GM21447 (cell line): ENCODE measurements around the gene IGF2BP2.
"Not testable (repeated sequence)": the region's sequence is repeated elsewhere in the genome, so short reads cannot be mapped to it uniquely, and the experiment has no call there.

Experiments
- ATAC-seq: cut with Tn5 transposase; IDR thresholded peaks from one replicate; pipeline ENCODE4 v1.9.1; 2021; ENCODE audit not compliant: unreplicated experiment

Gene IGF2BP2

DNA sequence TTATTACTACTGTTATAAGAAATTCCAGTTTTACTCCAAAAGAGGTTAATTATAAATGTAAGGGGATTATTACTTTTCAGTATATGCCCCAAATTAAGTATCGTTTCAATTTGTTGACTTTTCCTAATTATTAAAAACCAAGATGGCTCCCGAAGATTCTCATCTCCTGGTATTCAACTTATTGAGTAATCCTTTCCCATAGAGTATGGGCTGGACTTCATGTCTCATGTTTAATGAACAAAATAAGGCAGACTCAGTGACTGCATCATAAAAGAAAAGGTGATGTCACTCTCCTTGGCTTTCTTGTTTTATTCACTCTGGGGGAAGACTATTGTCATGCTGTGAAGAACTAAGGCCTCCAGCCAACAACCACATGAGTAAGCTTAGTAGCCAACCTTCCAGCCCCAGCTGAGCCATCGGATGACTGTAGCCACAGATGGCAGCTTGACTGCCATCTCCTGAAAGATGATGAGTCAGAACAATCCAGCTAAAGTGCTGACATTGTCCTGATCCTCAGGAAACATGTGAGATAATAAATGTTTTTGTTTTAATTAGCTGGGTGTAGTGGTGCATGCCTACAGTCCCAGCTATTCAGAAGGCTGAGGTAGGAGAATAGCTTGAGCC lies 17.3 kb downstream of the IGF2BP2 start:
- no peak for ATAC-seq

DNA sequence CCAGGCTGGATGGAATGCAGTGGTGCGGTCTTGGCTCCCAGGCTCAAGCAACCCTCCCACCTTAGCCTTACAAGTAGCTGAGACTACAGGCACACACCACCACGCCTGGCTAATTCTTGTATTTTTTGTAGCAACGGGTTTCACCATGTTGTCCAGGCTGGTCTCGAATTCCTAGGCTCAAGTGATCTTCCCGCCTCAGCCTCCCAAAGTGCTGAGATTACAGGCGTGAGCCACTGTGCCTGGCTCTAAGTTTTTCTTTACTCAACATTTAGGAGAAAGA lies 26.1 kb downstream of the IGF2BP2 start:
- ATAC-seq, result not testable (repeated sequence)

DNA sequence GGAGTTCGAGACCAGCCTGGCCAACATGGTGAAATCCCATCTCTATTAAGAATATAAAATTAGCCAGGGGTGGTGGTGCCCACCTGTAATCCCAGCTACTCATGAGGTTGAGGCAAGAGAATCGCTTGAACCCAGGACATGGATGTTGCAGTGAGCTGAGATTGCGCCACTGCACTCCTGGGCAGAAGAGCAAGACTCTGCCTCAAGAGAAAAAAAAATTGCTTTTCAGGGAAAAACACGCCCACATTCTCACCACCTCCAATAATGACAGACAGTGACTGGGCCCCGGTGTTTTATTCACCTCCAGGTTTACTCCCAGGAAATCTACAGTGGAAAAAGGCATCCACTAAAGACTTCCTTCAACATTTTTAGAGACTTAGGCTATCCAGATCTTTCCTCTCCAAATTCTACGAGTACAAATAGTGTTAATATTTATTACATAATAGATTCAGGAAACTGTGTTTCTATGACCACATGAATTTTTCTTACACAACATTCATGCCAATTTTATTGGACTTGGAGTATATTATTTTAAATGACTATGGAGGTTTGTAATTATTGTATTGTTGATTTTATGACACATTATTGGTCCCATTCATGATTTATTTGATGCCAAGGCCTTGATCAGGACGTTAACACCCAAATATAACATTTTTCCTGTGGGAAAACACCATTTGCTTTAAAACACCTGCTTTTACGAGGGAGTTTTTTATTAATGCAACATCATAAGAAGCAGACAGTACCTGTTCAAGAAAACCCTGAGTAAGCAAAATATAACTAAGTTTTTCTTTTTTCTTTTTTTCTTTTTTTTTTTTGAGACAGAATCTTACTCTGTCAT lies 26.6 kb downstream of the IGF2BP2 start:
- ATAC-seq, result no peak

DNA sequence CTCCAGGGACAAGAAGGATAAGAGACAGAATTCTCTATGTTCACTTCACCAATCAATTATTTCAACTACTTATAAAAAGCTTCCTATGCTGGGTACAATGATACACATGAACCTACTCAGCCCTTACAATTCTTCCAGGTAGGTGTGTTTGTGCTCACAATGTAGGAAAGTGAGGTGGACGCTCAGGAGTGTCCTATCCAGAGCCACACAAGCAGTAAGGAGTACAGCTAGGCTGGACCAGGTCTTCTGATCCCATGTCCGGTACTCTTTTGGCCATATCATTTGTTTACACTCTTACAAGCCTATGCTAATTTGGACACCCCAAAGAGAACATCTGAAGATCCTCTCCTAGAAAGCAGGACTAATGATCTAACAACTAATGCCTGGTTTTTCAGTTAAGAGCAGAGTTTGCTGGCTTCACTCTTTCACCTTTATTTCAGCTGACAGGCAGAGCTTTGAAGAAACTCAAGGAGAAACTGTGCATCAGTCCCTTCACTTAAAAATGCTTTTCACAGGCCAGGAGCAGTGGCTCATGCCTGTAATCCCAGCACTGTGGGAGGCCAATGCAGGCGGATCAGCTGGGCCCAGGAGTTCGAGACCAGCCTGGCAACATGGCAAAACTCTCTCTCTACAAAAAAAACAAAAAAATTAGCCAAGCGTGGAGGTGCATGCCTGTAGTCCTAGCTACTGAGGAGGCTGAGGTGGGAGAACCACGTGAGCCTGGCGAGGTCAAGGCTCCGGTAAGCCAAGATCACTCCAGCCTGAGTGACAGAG lies 27.5 kb downstream of the IGF2BP2 start:
- no peak for ATAC-seq

DNA sequence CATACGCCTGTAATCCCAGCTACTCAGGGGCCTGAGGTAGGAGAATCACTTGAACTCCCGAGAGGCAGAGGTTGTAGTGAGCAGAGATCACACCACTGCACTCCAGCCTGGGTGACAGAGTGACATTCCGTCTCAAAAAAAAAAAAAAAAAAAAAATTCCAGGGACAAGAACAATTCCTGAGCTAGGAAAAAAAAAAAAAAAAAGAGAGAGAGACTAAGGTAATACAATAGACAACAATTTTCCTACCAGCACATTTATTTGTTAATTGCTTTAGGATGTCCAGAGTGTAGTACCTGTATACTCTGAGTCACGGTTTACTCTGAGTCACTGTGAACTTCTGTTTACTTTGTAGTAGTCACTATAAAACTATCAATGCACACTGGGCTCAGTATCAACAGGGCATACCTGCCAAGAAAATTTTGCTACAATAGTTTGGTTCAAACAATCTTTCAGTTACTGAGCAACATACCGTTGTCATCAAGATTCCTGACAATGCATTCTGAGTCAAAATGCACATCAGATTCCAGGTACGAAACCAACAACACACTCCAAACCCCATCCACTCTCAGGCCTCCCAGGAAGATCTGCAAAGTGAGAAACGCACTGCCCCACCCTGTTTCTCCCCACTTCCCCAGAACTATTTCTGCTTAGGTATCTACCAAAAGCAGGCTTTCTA lies 28.3 kb downstream of the IGF2BP2 start:
- no peak for ATAC-seq

DNA sequence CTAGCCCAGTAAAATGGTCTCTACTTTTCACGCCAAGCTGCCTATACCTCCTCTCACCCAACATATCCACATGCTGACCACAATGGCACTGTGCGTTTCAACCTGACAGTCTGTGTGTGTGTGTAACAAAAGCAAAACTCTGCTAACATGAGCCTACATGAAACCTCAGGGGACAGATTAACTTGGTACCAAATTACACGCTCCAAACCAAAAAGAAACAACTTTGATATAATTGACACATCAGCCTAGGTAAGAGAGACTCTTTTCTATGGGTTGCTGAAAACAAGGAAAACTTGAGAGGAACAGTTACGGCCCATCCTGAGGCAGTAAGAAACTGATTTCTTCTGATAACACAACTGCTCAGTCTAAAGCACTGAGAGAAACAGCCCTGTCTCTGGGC lies 31.5 kb downstream of the IGF2BP2 start:
- no peak for ATAC-seq

DNA sequence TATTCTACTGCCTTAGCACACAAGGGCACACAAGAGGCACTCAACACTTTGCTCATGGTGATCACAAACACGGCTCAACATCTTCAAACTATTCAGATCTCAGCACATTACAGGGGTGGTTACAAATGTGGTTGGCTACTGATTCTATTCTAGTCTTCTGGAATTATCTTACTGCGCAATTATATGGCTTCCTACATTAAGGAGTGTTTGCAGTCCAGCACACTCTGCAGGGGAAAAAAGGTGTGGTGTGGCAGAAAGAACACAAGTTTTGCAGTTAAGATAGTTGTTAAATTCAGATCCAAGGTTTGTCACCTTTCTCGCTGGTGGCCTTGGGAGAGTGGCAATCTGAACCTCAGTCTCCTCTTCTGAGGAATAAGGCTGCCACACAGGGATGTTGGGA lies 31.9 kb downstream of the IGF2BP2 start:
- no peak for ATAC-seq

DNA sequence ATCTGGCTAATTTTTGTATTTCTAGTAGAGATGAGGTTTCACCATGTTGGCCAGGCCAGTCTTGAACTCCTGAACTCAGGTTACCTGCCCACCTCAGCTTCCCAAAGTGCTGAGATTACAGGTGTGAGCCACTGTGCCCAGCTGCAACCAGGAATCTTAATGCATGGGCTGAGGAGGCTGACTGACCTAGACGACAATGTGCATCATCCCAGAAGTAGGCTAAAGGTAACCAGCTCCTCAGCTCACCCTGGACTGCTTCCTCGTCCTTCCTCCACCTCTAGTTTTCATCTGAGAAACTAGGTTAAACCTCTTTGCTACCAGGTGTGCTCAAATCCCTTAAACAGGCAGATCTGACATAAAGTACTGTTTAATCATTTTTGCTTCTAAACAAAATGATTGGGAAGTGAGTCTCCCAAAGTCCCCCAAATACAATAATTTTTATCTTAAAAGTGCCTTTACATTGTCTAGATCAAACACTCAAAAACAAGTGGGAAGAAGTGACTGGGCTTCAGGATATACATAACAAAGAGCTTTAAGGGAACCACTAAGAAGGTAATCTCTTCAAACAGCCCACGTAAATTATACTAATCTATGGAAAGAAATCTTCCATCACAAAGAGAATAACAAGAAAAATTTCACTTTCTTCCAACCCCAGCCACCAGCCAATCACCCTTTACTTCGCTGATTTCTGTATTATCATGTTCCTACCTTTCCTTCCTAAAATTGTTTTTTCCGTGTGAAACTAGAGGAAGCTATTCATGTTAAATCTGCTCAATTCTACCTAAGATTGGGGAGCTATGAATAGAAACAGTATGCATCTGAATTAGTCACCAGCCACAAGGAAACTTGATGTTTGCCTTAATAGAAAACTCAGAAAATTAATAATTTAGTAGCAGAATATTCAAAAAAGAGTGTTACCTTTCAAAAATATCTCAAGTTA lies 34.7 kb downstream of the IGF2BP2 start:
- no peak for ATAC-seq

DNA sequence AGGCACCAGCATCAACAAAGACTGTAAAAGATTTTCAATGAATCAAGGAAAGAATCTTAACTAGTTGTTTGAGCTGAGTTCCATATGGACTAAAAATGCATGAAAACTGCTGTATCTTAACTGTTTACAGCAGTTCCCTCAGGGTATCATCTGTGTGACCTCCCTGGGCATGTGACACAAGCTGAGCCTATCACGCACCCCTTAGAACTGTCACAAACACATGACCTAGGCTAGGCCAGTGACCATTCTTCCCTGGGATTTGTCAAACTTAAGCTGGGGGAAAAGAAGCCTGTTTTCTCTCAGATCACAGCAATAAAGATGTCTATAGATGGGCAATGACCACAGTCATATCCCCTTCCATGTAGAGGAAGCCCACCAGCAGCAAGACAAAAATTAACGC lies 35.7 kb downstream of the IGF2BP2 start:
- no peak for ATAC-seq

DNA sequence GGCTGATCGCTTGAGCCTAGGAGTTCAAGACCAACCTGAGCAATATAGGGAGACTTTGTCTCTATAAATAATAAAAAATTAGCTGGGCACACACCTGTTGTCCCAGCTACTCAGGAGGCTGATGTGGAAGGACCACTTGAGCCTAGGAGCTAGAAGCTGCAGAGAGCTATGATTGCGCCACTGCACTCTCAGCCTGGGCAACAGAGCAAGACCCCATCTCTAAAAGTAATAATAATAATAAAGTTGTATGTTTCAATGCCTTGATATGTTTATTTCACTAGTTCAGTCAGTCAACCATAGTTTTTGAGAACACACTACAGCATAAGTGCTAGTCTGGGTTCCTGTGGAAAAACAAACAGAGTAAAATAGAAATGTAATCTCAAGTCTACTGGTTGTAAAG lies 36.5 kb downstream of the IGF2BP2 start:
- no peak for ATAC-seq

DNA sequence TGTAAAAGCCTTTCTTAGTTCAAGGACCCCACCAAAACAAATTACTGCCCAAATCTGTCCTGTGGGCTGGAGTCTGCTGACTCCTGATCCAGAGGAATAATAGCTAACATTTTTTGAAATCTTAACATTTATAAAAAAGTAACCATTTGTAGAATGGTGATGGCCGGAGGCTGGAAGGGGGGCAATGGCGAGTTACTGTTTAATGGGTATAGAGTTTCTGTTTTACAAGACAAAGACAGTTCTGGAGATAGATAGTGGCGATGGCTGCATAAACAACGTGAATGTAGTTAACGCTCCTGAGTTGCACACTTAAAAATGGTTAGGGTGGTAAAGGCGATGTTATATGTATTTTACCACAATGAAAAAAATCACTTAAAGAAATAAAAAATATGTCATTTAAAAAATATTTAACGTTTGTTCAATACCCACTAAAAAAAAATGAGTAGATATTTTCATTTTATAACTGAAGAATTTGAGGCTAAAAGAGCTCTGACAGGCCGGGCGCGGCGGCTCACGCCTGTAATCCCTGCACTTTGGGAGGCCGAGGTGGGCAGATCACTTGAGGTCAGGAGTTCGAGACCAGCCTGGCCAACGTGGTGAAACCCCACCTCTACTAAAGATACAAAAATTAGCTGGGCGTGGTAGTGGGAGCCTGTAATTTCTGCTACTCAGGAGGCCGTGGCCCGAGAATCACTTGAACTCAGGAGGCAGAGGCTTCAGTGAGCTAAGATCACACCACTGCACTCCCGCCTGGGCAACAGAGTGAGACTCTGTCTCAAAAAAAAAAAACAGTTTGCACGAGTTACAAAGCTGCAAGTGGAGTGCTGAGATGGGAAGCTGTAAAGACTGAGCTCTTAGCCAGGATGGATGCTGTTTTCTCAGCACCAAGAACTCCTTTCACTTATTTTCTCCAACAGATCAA lies 37.6 kb downstream of the IGF2BP2 start:
- no peak for ATAC-seq

DNA sequence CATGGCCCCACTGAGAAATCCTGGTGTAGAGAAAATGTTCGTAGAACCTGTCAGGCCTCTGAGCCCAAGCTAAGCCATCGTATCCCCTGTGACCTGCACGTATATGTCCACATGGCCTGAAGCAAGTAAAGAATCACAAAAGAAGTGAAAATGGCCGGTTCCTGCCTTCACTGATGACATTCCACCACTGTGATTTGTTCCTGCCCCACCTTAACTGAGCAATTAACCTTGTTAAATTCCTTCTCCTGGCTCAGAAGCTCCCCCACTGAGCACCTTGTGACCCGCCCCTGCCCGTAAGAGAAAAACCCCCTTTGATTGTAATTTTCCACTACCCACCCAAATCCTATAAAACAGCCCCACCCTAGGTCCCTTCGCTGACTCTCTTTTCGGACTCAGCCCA lies 38.6 kb downstream of the IGF2BP2 start:
- not testable (repeated sequence) for ATAC-seq

DNA sequence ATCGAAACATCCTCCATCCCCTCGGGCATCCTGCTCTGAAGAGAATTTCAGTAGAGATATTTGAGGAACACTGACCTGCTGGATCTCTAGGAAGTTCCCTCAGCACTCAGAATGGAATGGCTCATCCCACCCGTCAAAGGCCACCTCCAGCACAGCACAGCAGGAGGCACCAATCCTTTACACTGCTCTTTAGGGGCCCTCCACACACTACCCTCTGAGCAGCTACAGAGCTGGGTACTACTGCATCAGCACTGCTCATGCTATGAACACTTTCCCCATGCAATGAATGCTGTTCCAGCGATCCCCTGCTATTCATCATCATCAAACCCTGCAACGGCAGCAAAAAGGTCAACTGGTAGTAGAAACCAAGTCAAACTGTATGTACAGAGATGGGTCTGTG lies 40.5 kb downstream of the IGF2BP2 start:
- no peak for ATAC-seq

DNA sequence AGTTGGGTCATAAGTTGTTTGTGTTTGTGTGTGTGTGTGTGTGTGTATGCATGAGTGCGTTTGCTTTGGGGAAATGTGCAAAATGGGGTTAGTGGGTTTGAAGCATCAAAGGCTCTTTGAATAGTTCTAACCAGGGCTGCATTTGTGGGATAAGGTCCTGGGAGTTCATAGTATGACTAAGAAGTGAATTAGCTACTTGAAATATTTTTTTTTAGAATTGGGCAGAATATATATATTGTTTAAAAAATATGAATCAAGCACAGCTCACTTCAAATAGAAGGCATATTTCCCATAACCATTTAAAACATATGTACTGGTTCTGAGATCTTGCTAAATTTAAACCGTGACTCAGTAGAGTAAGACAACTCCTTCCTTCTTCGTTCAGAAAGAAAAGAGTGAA lies 43.1 kb downstream of the IGF2BP2 start:
- ATAC-seq, result no peak

DNA sequence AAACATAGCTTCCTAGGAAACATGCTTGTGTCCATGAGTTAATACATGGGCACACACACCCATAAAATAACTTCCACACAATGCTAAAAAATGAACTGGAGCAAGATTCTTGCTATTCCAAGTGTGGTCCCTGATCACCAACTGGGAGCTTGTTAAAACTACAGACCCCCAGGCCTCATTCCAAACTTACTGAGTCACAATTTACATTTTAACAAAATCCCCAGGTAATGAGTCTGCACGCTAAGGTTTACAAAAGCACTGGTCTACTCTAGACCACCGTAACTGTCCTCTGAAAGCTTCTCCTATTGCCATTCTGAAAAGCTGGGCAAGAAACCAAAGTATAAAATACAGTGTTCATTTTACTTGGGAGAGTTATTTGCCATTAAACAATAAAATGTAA lies 45.4 kb downstream of the IGF2BP2 start:
- no peak for ATAC-seq

DNA sequence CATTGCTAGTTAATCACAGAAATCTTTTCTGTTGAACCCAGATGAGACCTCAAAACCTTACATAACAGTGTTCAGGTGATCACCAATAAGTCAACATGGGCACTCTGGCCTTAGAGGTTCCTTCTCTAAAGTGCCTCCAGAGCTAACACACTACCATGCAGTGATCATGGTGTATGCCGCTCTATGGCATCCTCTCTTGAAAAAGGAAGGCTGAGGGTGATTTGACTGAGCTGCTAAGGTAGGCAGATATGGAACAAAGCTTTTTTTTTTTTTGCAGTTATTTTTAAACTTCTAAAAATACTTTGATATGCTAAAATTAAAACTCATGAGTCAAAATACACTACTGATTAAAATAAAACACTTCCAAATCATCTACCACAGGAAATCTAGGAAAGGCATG lies 46.0 kb downstream of the IGF2BP2 start:
- ATAC-seq, result no peak

DNA sequence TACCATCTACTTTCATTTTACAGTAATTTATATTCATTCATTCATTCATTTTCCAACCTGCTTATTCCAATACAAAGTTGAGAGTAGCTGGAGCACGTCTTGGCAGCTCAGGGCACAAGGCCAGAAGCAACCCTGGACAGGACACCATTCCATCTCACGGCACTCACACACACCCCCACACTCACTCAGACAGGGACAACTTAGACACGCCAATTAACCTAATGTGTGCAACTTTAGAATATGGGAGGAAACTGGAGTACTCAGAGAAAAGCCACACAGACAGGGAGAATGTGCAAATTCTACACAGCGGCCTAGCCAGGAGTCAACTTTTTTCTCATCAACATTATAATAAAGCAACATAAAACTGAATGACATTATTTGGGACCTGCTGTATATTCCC lies 46.7 kb downstream of the IGF2BP2 start:
- ATAC-seq, result no peak

DNA sequence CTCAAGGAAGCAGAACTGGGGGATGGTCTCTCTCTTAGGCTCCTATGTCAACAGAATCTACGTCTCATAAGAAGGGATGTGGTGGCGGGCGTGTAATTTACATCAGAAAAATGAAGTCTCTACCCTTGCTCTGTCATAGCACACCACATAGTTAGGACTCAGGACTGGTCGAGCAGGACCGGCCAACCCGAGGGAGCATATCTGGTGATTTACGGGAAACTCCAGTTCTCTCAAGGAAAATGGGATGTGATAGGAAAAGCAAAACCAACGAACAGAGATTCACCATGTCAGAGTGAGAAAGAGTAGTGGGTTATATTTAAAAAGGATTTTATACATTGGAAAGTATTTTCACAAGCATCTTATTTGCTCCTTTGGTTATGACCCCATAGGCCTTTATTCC lies 54.7 kb downstream of the IGF2BP2 start:
- no peak for ATAC-seq

DNA sequence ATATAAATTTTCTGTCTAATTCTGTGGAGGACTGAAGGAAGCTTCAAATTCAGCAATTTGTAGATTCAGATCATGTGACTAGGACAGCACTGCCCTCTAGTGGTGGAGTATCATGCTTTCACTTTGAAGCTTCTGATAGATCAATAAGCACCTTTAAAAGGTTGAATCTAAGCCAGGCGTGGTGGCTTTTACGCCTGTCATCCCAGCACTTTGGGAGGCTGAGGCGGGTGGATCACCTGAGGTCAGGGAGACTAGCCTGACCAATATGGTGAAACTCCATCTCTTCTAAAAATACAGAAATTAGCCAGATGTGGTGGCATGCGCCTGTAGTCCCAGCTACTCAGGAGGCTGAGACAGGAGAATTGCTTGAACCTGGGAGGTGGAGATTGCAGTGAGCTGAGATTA lies 56.3 kb downstream of the IGF2BP2 start:
- not testable (repeated sequence) for ATAC-seq
